ENCODE measurements around the gene HUWE1.
"Not testable (repeated sequence)": the region's sequence is repeated elsewhere in the genome, so short reads cannot be mapped to it uniquely, and the experiment has no call there.

The HUWE1 gene

GRCh38 chrX:53686151-53686885 is at the start of gene HUWE1:
TSS of gene HUWE1 (minus strand) at chrX:53686719. CDS start at chrX:53654107, 32,612 bp downstream.
- DNase-seq (ENCODE audit: low read depth), result peak; percentile 33

- no peak for DNase-seq (ENCODE audit: low read depth)
Observed at GRCh38 chrX:53732797-53733196, 46.3 kb upstream of the HUWE1 start.

- no peak for DNase-seq (ENCODE audit: low read depth)
Observed at GRCh38 chrX:53729751-53730150, 43.2 kb upstream of the HUWE1 start.

GRCh38 chrX:53728506-53728905 is 42.0 kb upstream of the HUWE1 start:
- no peak for DNase-seq (ENCODE audit: low read depth)

GRCh38 chrX:53724872-53725271 is 38.4 kb upstream of the HUWE1 start:
- no peak for DNase-seq (ENCODE audit: low read depth)

- no peak for DNase-seq (ENCODE audit: low read depth)
Observed at GRCh38 chrX:53723381-53723780, 36.9 kb upstream of the HUWE1 start.

GRCh38 chrX:53721610-53722009 is 35.1 kb upstream of the HUWE1 start:
- DNase-seq (ENCODE audit: low read depth), result not testable (repeated sequence)

GRCh38 chrX:53719666-53720065 is 33.1 kb upstream of the HUWE1 start:
- DNase-seq (ENCODE audit: low read depth), result not testable (repeated sequence)

- DNase-seq (ENCODE audit: low read depth), result no peak
Observed at GRCh38 chrX:53718073-53718472, 31.6 kb upstream of the HUWE1 start.

- no peak for DNase-seq (ENCODE audit: low read depth)
Observed at GRCh38 chrX:53717205-53717604, 30.7 kb upstream of the HUWE1 start.

- no peak for DNase-seq (ENCODE audit: low read depth)
Observed at GRCh38 chrX:53716328-53717088, 30.0 kb upstream of the HUWE1 start.

GRCh38 chrX:53715346-53715924 is 28.9 kb upstream of the HUWE1 start:
- DNase-seq (ENCODE audit: low read depth), result no peak

- DNase-seq (ENCODE audit: low read depth), result peak; percentile 16
Observed at GRCh38 chrX:53714580-53715345, 28.2 kb upstream of the HUWE1 start.

GRCh38 chrX:53713987-53714579 is 27.6 kb upstream of the HUWE1 start:
- DNase-seq (ENCODE audit: low read depth), result no peak

- no peak for DNase-seq (ENCODE audit: low read depth)
Observed at GRCh38 chrX:53711436-53711835, 24.9 kb upstream of the HUWE1 start.

GRCh38 chrX:53704854-53705253 is 18.3 kb upstream of the HUWE1 start:
- no peak for DNase-seq (ENCODE audit: low read depth)

- DNase-seq (ENCODE audit: low read depth), result no peak
Observed at GRCh38 chrX:53704294-53704693, 17.8 kb upstream of the HUWE1 start.

GRCh38 chrX:53695946-53696549 is 9.5 kb upstream of the HUWE1 start:
- no peak for DNase-seq (ENCODE audit: low read depth)

GRCh38 chrX:53694642-53695041 is 8.1 kb upstream of the HUWE1 start:
- DNase-seq (ENCODE audit: low read depth), result no peak

GRCh38 chrX:53688300-53688699 is 1.8 kb upstream of the HUWE1 start:
- no peak for DNase-seq (ENCODE audit: low read depth)

- no peak for DNase-seq (ENCODE audit: low read depth)
Observed at GRCh38 chrX:53685711-53686110, 808 bp downstream of the HUWE1 start.
